Measurements from ENCODE around the gene ZNF423.

Gene ZNF423

GRCh38 chr16:49670627-49671026 is 185.3 kb downstream of the ZNF423 start:
- Histone ChIP-seq H3K27me3 (ENCODE audit: insufficient read depth, low read length, poor library complexity) (no peaks in the 10 kb centered on the region), H2AFZ (ENCODE audit: low read depth, low read length) (no peak overlapping the region), H3K9ac (ENCODE audit: low read depth, low read length) (no peak overlapping the region), H4K20me1 (ENCODE audit: insufficient read depth, low read length) (no peaks in the 10 kb centered on the region), H3K4me1 (ENCODE audit: insufficient read depth, low read length) (no peaks in the 10 kb centered on the region), H3K4me2 (ENCODE audit: insufficient read depth, low read length) (no peak overlapping the region), H3K79me2 (ENCODE audit: insufficient read depth, low read length) (no peaks in the 10 kb centered on the region), H3K4me3 (ENCODE audit: low read depth in 1 of 2, low read length in 2 of 2) (no peak overlapping the region), H3K9me3 (ENCODE audit: insufficient read depth, low read length, severe bottlenecking) (no peaks in the 10 kb centered on the region), H3K36me3 (ENCODE audit: insufficient read depth, low read length) (no peaks in the 10 kb centered on the region), H3K27ac (ENCODE audit: low read length) (no peak overlapping the region)
- DNase-seq (no peak), ATAC-seq (ENCODE audit: insufficient read depth, low read depth) (no peak)
- no peak for TF ChIP-seq CTCF (IDR thresholded peaks at IDR 0.05; ENCODE audit: borderline replicate concordance, extremely low read depth, low read length, poor library complexity, severe bottlenecking)

- DNase-seq (no peak), ATAC-seq (ENCODE audit: insufficient read depth, low read depth) (no peak)
- no peaks in the 10 kb centered on the region for H3K79me2 ChIP-seq (ENCODE audit: insufficient read depth, low read length)
- no peak for TF ChIP-seq EZH2 (IDR thresholded peaks at IDR 0.05; ENCODE audit: borderline replicate concordance, low read depth, low read length, severe bottlenecking)
- TF ChIP-seq CTCF (IDR thresholded peaks at IDR 0.05; ENCODE audit: borderline replicate concordance, extremely low read depth, low read length, poor library complexity, severe bottlenecking) = no peak
- H3K4me3 ChIP-seq (ENCODE audit: low read depth in 1 of 2, low read length in 2 of 2) = no peak overlapping the region
- no peaks in the 10 kb centered on the region for H4K20me1 ChIP-seq (ENCODE audit: insufficient read depth, low read length)
- no peak overlapping the region for H3K9ac ChIP-seq (ENCODE audit: low read depth, low read length)
- H3K27ac ChIP-seq (ENCODE audit: low read length) = no peak overlapping the region
- H3K9me3 ChIP-seq (ENCODE audit: insufficient read depth, low read length, severe bottlenecking) = no peaks in the 10 kb centered on the region
- no peaks in the 10 kb centered on the region for H3K4me1 ChIP-seq (ENCODE audit: insufficient read depth, low read length)
- no peaks in the 10 kb centered on the region for H3K36me3 ChIP-seq (ENCODE audit: insufficient read depth, low read length)
- H3K27me3 ChIP-seq (ENCODE audit: insufficient read depth, low read length, poor library complexity) = no peaks in the 10 kb centered on the region
- no peak overlapping the region for H3K4me2 ChIP-seq (ENCODE audit: insufficient read depth, low read length)
- no peak overlapping the region for H2AFZ ChIP-seq (ENCODE audit: low read depth, low read length)
Measured at GRCh38 chr16:49665482-49666230, 190.3 kb downstream of the ZNF423 start.

GRCh38 chr16:49664221-49665215 is 191.4 kb downstream of the ZNF423 start:
- ATAC-seq (ENCODE audit: insufficient read depth, low read depth) (no peak), DNase-seq (no peak)
- Histone ChIP-seq H4K20me1 (ENCODE audit: insufficient read depth, low read length) (no peaks in the 10 kb centered on the region), H3K9me3 (ENCODE audit: insufficient read depth, low read length, severe bottlenecking) (no peaks in the 10 kb centered on the region), H3K4me1 (ENCODE audit: insufficient read depth, low read length) (no peaks in the 10 kb centered on the region), H3K9ac (ENCODE audit: low read depth, low read length) (no peak overlapping the region), H3K27me3 (ENCODE audit: insufficient read depth, low read length, poor library complexity) (no peaks in the 10 kb centered on the region), H3K36me3 (ENCODE audit: insufficient read depth, low read length) (no peaks in the 10 kb centered on the region), H3K79me2 (ENCODE audit: insufficient read depth, low read length) (no peaks in the 10 kb centered on the region), H3K4me2 (ENCODE audit: insufficient read depth, low read length) (no peak overlapping the region), H3K27ac (ENCODE audit: low read length) (no peak overlapping the region), H3K4me3 (ENCODE audit: low read depth in 1 of 2, low read length in 2 of 2) (no peak overlapping the region), H2AFZ (ENCODE audit: low read depth, low read length) (no peak overlapping the region)
- TF ChIP-seq EZH2 (IDR thresholded peaks at IDR 0.05; ENCODE audit: borderline replicate concordance, low read depth, low read length, severe bottlenecking) = no peak
- TF ChIP-seq CTCF (IDR thresholded peaks at IDR 0.05; ENCODE audit: borderline replicate concordance, extremely low read depth, low read length, poor library complexity, severe bottlenecking) = no peak
